ENCODE measurements around the gene CHADL.

DNA sequence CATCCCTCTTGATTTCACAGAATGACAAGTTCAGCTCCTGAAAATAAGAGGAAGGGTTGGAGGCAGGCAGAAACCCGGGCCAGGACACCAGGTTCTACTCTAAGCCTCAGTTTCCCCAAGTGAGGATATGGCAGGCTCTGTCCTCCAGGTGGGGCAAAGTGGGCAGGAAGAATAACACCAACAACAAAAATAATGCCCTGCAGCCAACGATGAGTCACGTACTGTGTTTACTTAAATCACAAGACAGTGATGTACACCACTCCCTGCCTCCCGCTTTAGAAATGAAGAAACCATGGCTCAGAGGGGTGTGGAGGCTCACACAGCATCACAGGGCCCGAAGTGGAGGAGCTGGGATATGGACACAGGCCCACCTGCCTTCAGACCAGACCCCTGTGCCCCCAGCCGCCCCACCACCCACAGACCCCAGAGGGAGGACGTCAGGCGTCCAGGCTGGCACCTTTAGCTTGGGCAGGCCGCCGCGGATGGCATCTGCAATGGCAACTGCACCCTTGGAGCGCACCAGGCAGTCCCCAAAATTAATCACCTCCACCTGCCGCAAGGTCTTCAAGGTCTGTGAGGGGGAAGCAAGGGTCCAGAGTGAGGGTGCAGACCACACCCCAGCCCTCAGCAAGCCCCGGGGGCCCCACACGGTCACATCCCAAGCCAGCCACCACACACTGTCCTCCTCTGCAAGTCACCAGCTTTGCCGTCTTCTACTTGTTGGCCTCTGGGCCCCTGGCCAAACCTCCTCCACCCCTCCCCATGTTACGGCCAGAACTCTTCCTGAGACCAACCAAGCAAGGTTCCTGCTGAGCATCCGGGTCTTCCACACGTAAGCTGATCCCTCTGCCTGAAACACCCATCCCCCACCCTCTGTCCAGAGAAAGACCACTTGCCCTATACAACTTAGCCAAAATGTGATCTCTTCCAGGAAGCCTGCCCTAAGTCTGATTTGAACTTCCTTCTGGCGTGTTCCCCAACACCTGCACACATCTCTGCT is 15.8 kb upstream of the CHADL start:
- TF ChIP-seq, protein P1, sequence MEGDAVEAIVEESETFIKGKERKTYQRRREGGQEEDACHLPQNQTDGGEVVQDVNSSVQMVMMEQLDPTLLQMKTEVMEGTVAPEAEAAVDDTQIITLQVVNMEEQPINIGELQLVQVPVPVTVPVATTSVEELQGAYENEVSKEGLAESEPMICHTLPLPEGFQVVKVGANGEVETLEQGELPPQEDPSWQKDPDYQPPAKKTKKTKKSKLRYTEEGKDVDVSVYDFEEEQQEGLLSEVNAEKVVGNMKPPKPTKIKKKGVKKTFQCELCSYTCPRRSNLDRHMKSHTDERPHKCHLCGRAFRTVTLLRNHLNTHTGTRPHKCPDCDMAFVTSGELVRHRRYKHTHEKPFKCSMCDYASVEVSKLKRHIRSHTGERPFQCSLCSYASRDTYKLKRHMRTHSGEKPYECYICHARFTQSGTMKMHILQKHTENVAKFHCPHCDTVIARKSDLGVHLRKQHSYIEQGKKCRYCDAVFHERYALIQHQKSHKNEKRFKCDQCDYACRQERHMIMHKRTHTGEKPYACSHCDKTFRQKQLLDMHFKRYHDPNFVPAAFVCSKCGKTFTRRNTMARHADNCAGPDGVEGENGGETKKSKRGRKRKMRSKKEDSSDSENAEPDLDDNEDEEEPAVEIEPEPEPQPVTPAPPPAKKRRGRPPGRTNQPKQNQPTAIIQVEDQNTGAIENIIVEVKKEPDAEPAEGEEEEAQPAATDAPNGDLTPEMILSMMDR (conservative IDR thresholded peaks at IDR 0.05; ENCODE audit: low read depth, low read length): peak; percentile 45
- TF ChIP-seq EZH2 (IDR thresholded peaks at IDR 0.05; ENCODE audit: low read length, unreplicated experiment): no peak
- TF ChIP-seq EZH2phosphoT487 (IDR thresholded peaks at IDR 0.05; ENCODE audit: borderline replicate concordance, low read length): no peak

Measured in PC-3 (cell line).